HG03280 (cell line): ENCODE measurements around the gene MRPS34.
"Not testable (repeated sequence)": the region's sequence is repeated elsewhere in the genome, so short reads cannot be mapped to it uniquely, and the experiment has no call there.

Source experiments
- ATAC-seq: cut with Tn5 transposase; IDR thresholded peaks from one replicate; pipeline ENCODE4 v1.9.1; 2021; ENCODE audit warnings: mild to moderate bottlenecking, moderate library complexity; ENCODE audit not compliant: unreplicated experiment

Gene MRPS34

DNA sequence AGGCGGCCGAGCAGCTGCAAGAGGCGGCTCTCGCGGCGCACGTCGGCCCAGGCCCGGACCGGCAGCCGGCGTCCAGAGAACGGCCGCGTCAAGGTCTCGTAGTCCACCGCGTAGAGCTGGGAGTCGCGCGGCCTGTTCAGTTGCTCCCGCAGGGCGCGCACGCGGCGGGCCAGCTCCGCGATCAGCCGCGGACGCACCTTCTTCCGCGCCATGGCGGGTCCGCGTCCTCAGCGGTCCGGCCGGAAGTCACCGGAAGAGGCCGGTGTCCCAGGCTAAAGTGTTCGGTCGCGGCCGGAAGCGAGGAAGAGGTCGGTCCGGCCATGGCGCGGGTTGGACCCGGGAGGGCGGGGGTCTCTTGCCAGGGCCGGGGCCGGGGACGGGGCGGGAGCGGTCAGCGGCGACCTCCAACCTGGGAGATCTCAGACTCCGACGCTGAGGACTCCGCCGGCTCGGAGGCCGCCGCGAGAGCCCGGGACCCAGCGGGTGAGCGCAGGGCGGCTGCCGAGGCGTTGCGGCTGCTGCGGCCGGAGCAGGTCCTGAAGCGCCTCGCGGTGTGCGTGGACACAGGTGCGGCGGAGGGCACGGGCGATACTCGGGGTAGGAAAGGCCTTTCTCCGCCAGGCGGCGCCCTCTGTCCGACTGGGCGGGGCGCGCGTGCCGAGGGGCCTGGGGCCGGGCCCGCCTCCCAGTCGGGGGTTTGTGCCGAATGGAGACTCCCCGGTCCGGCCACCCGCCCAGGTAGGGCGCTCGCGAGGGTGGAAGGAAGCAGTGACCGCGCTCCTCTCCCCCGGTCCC lies at the start of gene MRPS34:
Gene MRPS34, minus strand, starts transcription at position 227 of the 795 bp plus-strand sequence. Its CDS starts 15 bp downstream, at position 212.
- ATAC-seq: peak; percentile 51

DNA sequence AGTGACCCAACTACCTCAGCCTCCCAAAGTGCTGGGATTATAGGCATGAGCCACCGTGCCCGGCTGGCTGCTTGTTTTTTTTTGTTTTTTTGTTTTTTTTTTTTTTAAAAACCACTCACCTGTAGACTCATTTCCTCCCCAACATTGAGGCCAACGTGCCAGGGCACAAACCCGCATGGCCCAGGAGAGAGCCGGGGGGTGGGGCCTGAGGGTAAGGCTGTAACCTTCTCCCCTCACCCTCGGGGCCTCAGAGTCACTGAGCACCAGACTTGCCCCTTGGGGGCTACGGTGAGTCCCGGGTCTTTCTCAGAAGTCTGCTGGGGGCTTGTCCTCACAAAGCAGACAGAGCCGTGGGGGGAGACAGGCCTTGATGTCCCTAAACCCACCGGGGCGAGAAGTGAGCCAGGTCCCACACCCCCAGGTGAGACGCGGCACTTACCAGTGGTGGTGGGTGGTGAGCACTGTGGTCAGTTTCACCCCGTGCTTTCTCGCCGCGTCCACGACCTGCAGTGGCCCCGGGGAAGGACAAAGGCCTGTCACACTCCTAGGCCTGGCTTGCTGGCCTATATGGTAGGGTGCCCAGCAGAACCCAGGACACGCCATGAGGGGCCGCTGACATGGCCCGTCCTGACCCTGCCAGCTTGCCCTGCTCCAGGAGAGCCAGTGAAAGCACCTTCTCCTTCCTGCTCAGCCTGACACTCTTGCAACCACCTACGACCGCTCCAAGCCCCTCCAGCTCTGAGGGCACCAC lies 49.1 kb upstream of the MRPS34 start:
- ATAC-seq: no peak

DNA sequence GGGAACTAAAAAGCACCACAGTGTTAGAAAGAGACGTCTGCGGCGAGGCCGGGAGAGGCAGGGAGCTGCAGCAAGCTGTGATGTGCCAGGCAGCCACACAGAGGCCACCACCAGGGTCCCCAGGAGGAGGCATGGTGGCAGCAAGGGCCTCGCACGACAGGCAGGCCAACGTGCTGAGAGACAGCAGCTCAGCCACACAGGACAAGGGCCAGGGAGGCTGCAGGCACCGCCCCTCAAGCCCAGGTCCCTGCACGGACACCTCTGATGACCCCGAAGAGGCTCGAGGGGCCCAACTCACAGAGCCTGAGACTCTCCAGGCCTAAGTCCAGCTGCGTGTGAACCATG lies 48.0 kb upstream of the MRPS34 start:
- no peak for ATAC-seq

- no peak for ATAC-seq
Observed at GRCh38 chr16:1820096-1820945, 47.4 kb upstream of the MRPS34 start.

GRCh38 chr16:1819611-1820010 lies 46.7 kb upstream of the MRPS34 start:
- ATAC-seq: no peak

GRCh38 chr16:1818873-1819525 lies 46.1 kb upstream of the MRPS34 start:
- ATAC-seq: no peak

DNA sequence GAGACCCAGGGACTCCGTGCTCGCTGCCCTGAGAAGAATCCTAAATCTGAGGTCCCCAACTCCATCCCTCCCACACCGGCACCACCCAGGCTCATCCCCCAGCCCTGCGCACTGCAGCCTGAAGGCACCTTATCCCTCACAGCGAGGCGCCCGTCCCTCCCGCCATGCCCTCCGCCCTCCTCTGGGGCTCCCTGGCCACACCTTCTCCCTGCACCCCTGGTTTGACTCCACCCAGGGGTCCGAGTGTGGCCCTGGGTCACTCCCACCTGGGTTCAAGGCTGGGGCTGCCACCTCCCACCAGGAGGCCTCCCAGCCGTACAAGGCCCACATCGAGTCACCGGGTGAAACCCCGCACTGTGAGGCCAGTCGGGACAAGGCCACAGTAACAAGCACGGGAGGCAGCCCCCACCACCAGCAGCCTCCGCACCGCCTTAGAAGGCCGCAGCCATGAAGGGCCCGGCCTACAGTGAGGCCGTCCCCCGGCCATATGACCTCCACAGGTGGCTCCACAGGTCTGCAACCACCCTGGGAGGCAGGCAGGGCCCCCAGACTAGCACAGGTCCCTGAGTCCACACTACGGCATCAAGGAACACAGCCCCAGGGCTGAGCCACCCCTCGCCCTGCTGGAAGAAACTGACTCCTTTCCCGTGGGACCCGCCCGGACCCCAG lies 45.4 kb upstream of the MRPS34 start:
- ATAC-seq: no peak

DNA sequence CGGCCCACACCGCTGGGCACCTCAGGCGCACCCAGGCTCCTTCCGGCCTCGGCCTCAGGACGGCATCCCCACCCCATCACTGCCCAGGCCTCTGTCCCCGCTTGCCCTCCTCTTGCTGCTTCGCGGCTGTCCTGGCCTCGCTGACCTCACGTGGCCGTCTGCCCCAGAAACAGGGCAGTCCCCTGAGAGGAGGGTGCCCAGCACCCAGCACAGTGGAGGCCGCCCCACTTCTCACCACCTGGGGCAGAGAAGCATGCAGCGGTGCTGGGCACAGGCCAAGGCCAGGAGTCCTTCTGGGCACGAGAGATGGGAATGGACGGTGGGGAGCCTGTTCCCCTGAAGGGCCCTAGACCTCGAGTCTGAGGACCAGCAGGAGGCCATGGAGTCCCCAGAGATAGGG lies 44.8 kb upstream of the MRPS34 start:
- no peak for ATAC-seq

DNA sequence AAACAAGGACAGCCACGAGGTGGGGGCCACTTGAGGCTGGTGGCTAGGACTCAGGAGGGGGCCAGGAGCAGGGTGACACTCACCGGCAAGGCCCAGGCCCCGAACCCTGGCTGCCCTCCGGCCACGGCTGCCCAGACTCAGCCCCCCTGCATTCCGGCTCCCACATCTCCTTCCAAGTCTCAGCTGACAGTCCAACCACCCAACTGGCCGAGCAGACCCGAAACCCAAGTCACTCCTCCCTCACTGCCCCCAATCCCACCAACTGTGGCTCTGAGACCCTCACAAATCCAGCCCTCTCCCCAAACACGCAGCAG lies 44.3 kb upstream of the MRPS34 start:
- ATAC-seq: no peak

- ATAC-seq: no peak
Observed at GRCh38 chr16:1816396-1817275, 43.7 kb upstream of the MRPS34 start.

GRCh38 chr16:1815461-1815860 lies 42.5 kb upstream of the MRPS34 start:
- ATAC-seq: no peak

DNA sequence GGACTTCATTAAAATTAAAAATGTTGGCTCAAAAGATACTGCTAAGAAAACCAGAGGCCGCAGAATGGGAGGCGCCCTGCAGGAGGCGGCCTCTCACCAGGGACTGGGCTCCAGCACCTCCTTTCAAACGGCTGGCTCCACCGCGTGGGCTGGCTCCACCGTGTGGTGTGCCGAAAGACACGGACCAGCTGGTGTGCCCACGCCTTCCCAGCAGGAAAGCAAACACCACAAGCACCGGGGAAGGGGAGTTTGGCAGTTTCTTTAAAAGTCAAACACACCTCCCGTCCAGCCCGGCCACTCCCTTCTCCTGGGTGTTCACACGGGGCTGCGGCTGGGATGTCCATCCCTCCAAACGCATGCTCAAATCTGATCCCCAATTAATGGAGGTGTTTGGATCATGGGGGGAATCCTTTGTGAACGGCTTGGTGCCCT lies 39.8 kb upstream of the MRPS34 start:
- ATAC-seq: no peak

DNA sequence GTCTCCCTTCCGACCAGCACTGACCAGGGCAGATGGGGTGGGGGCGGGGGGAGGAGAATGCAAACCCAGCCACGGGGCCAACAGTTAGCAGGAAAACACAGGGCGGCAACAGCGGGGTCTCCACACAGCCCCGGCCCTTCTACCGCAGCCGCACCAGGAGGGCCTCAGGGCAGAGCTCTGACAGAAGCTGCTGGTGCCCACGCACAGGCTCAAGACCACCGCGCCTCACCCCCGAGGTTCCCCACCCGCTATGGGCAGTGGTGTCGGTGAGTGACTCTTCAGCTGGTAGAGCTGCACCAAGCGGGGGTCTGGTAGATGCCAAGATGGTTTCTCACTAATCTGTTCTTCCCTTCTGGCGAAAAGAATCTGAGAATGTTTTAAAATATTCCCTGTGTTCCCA lies 37.6 kb upstream of the MRPS34 start:
- ATAC-seq: no peak

DNA sequence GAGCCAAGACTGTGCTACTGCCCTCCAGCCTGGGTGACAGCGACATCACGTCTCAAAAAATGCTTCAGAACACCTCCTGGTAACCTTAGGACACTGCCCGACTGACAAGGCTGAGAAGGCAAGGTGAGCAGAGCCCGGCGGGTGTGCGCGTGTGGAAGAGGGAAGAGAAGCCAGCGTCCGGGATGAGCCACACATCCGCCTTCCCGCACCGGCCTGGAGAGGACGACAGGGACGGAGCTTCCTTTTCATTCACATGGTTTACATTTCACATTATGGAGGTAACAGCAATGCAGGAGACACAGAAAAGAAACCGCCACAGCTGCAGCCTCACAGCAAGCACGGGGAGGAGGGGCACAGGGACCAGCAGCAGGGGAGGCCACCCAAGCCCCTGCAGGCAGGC lies 37.2 kb upstream of the MRPS34 start:
- ATAC-seq: no peak

GRCh38 chr16:1809281-1809801 lies 36.4 kb upstream of the MRPS34 start:
- ATAC-seq: no peak

DNA sequence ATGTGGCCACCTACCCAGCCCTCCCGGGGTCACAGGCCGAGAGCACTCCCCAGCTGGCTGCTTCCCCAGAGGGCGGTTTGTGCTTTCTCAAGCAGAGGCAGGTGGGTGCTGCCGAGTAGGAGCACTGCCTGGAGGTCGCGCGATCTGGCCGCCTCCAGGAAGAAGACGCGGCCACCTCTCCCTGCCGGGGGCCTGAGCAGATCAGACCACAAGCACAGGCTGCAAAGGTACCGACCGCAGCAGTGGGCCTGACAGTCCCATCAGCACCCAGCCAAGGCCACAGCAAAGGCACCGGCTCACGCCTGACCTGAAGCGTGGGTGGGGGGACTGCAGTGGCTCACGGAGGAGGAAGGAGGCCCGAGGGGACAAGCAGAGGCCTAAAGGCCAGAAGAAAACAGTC lies 35.8 kb upstream of the MRPS34 start:
- ATAC-seq: no peak

GRCh38 chr16:1807626-1808025 lies 34.7 kb upstream of the MRPS34 start:
- no peak for ATAC-seq

DNA sequence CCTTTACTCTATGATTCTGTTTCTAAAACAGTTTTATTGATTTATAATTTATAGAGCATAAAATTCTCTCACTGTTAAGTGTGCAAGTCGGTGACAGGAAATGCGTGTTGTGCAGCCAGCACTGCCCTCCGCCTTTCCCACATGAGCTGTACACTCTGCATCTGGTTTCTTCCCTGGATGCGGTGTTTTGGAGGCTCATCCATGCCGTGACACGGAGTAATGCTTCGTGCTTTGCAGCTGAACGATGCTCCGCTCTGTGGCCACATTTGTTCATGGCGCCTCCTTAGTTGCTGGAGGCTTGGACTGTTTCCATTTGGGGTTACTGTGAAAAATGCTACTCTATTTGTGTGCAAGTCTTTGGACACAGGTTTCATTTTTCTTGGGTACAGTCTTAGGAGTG lies 27.8 kb upstream of the MRPS34 start:
- no peak for ATAC-seq

DNA sequence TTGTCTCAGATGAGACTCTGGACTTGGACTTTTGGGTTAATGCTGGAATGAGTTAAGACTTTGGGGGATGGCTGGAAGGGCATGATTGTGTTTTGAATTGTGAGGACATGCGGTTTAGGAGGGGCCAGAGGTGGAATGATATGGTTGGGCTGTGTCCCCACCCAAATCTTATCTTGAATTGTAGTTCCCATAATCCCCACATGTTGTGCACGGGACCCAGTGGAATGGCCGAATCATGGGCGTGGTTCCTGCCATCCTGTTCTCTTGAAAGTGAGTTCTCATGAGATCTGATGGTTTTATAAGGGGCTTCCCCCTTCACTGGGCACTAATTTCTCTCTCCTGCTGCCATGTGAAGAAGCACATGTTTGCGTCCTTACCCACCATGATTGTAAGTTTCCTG lies 26.3 kb upstream of the MRPS34 start:
- ATAC-seq: not testable (repeated sequence)
